Right hindlimb (tissue), 1 donor: Measurements from ENCODE around the gene ADGRG2.

Source experiments
- DNase-seq: peaks from one replicate; pipeline ENCODE4 v3.0.0-alpha.2; 2018

ADGRG2 gene, protein sequence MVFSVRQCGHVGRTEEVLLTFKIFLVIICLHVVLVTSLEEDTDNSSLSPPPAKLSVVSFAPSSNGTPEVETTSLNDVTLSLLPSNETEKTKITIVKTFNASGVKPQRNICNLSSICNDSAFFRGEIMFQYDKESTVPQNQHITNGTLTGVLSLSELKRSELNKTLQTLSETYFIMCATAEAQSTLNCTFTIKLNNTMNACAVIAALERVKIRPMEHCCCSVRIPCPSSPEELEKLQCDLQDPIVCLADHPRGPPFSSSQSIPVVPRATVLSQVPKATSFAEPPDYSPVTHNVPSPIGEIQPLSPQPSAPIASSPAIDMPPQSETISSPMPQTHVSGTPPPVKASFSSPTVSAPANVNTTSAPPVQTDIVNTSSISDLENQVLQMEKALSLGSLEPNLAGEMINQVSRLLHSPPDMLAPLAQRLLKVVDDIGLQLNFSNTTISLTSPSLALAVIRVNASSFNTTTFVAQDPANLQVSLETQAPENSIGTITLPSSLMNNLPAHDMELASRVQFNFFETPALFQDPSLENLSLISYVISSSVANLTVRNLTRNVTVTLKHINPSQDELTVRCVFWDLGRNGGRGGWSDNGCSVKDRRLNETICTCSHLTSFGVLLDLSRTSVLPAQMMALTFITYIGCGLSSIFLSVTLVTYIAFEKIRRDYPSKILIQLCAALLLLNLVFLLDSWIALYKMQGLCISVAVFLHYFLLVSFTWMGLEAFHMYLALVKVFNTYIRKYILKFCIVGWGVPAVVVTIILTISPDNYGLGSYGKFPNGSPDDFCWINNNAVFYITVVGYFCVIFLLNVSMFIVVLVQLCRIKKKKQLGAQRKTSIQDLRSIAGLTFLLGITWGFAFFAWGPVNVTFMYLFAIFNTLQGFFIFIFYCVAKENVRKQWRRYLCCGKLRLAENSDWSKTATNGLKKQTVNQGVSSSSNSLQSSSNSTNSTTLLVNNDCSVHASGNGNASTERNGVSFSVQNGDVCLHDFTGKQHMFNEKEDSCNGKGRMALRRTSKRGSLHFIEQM

GRCh38 chrX:19121898-19122640, at the start of gene ADGRG2:
ADGRG2 (minus strand) TSS chrX:19122468; CDS start chrX:19068834, 53,634 bp downstream.
- peak; percentile 54 for DNase-seq

DNA sequence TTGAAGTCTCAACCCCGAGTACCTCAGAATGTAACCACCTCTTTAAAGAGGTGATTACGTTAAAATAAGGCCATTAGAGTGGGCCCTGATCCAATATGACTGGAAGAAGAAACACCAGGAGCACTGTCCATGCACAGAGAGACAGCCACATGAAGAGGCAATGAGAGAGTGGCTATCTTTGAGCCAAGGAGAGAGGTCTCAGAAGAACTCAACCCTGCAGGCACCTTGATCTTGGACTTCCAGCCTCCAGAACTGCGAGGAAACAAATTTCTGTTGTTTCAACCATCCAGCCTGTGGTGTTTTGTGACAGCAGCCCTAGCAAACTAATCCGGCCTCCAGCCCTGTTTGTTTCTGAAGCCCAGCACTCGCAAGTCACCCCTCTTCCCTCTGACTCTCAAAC, 46.3 kb upstream of the ADGRG2 start:
- no peak for DNase-seq

DNA sequence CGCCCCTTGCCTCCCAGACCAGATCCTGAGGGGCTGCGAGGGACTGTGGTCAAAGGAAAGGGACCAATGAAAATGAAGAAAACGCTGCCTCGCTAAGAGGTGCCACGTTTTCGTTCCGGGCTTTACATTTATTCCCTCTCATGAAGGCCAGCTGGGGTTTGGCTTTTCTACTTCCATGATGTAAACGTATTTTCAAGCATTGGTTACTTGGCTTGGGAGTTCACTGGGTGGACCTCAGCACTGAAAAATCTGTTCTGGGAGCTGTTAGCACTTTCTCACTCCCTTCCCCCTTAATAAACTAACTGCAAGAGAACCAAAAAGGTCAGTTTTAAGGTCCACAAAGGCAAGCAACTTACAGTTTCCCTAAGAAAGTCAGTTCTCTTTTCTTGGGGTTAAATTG, 40.6 kb upstream of the ADGRG2 start:
- peak; percentile 34 for DNase-seq

GRCh38 chrX:19156186-19156585, 33.9 kb upstream of the ADGRG2 start:
- DNase-seq: no peak

GRCh38 chrX:19152762-19153161, 30.5 kb upstream of the ADGRG2 start:
- no peak for DNase-seq

DNA sequence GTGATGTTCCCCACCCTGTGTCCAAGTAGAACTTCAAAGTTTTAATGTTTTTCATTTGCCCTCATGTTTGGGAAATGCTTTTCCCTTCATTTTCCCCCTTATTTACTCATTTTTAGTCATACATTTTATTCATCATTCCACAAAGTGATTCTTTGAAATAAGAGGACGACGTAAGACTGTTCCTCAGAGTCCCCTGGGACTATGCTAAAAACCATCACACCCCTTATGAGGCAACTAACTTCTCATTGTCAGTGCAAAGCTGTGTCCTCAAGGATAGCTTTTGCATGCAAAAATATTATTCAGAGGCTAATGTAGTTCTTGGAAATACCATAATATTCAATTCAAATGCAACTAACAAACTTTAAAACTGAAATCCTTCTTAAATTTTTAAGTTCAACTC, 14.8 kb upstream of the ADGRG2 start:
- no peak for DNase-seq

DNA sequence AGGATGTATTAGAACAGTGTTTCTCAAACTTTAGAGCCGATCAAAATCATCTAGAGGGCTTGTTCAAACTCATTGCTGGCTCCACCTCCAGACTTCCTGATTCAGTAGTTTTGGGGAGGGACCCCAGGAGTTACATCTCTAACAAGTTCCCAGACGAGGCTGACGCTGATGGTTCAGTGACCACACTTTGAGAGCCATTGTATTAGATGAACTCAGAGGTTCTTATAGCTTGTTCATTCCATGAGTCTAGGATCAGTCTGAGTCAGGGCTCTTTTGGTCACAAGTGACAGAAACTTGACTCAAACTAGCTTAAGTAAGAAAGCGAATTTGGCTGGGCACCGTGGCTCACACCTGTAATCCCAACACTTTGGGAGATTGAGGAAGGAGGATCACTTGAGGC, 11.5 kb upstream of the ADGRG2 start:
- no peak for DNase-seq

DNA sequence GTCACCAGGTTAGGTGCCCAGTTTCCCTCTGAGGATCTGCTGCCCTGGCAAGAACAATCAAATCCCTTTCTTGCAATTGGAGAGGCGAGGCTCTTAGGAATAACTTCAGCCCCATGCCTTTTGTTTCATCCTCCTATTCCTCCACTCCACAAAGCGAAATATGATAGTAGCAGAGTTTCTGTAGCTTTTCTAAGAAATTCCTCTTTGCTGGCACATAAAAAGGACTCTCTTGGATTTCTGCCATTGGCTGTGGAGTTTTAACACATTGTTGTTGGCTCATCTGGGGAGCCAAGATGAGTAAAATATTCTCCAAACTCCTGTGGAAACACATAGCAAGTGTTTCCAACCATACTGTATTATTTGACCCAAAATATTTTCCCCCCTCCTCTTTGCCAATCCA, 11.0 kb upstream of the ADGRG2 start:
- DNase-seq: peak; percentile 38

DNA sequence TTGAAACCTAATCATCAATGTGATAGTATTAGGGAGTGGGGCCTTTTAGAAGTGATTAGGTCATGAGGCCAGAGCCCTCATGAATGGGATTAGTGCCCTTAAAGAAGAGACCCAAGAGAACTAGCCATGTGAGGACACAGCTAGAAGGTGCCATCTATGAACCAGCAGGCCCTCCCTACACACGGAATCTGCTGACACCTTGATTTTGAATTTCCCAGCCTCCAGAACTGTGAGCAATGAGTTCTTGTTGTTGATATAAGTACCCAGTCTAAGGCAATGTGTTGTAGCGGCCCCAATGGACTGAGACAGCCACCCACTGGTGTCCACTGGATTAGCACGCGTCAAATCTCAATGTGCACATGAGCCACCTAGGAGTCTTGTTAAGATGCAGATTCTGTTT, 8.4 kb upstream of the ADGRG2 start:
- no peak for DNase-seq

- no peak for DNase-seq
Measured at GRCh38 chrX:19129694-19130093, 7.4 kb upstream of the ADGRG2 start.

GRCh38 chrX:19127649-19128168, 5.4 kb upstream of the ADGRG2 start:
- peak; percentile 24 for DNase-seq

DNA sequence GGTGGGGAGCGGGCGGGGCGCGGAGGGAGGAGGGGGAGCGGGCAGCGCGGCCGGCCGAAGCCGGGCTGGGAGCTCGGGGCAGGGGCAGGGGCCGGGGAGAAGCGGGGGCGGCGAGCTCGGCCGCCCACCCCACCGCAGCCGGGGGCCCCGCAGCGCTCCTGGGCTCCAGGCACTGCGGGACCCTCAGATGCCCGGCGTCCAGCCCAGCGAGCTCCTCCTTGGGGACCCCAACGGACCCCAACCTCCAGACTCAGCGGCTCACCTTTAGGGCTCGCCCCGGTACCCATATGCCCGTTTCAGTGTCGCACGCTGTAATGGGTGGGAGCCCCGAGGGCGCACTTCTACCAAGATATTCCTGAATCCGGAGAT, 357 bp upstream of the ADGRG2 start:
- no peak for DNase-seq

- no peak for DNase-seq
Measured at GRCh38 chrX:19121466-19121865, 802 bp downstream of the ADGRG2 start.

DNA sequence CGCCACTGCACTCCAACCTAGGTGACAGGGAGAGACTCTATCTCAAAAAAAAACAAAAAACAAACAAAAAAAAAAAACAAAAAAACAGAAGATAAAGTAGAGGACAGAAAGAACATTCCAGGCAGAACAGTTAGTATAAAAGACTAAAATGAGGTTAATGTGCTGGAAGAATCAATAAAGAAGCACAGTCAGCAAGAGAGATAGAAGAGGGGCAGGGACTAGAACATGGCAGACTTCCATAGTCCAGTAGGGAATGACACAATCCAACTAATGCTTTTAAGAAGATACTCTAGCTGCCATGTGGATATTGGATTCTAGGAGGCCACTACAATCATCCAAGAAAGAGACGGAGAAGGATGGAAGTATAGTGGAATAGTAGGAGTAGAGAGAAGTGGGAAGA, 11.6 kb downstream of the ADGRG2 start:
- no peak for DNase-seq

GRCh38 chrX:19107035-19107434, 15.2 kb downstream of the ADGRG2 start:
- no peak for DNase-seq

DNA sequence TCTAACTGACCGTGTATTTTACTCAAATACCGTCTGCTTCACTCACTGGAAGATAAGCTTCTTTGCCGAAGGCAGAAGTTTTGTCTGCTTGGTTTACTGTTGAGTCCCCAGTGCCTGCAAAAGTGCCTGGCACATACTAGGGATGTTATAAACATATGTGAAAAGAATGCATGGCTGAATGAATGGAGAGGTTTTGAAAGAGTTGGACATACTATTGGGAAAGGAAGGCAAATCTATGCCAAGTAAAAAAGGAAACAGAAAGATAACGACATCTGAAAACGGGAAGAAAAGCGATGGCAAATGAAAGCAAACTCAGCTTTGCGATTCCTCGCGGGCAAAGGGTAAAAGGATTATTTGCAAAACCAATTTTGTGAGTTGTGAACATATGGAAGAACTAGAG, 21.7 kb downstream of the ADGRG2 start:
- DNase-seq: no peak

DNA sequence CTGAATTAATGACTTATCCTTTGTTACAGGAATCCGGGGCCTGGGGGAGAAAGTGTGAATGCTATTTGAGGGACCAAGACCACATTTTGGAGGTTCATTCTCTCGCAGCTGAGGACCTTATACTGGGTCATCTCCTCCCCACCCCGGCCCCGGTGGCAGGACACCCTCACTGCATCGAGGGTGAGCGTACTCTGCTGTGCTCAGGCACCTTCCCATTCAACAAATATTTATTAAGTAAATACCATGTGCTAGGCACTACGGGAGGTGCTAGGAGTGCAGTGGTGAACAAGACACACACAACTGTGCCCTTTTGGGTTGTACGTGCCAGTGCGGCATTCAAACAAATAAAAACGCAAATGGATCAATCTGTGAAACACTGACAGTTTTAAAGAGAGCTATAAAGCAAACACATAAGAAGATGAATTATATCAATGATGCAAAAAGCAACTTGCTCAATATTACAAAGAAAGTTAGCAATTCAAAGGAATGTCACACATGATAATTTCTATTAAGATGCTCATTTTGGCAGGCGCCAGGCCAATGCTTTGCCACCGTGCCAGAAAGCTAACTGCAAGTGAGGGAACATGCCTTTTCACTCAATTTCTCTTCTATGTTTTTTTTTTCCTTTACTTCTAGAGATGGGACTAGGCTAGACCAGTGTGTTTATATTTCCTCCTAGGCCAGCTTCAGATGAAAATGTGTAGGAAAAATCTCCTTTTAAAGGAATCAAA, 24.6 kb downstream of the ADGRG2 start:
- DNase-seq: no peak

- no peak for DNase-seq
Measured at GRCh38 chrX:19096586-19096985, 25.7 kb downstream of the ADGRG2 start.

DNA sequence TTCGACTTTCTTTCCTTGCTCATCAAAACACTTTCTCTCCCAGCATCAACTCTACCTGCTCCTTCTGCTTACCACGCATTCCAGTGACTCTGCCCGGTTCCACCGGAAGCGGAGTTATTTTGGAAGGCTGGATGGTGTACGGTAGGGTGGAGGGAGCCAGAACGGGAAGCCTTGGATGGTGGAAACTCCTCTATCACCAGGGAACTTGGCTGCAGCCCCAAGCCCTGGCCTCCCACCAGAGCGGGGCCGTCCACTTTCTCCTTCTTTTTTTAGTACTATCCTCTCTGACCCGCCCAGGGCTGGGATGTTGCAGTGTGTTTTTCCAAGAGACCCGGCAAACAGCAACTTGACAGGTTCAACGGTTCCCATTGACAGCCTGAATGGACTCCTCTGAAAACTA, 27.6 kb downstream of the ADGRG2 start:
- peak; percentile 46 for DNase-seq

GRCh38 chrX:19091596-19091995, 30.7 kb downstream of the ADGRG2 start:
- no peak for DNase-seq

DNA sequence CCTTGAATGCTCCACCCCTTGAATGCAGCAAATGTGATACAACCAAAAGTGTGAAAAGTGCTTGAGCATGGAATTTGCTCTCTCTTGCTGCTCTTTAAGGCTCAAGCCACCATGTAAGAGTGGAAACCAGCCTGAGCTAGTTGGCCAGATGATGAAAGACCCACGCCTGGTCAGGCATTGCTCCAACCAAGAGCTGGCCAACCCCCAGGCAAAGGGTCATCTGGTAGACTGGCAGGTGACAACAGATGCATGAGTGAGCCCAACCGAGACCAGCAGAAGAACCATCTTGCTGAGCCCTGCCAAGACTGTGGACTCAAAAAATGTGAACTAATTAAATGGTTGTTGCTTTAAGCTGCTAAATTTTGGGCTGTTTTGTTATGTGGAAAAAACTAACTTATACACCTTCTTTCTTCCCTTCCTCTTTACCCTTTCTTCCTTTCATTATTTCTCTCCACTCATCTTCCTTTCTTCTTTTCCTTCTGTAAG, 32.7 kb downstream of the ADGRG2 start:
- no peak for DNase-seq
